Prostate gland (tissue), 2 donors: ENCODE data around the gene CCDC70.

ENCODE experiments used
- POLR2A ChIP-seq: fragments of 450-650 bp; IDR thresholded peaks from one replicate; pipeline ENCODE4 v1.6.1; 2016; ENCODE audit warnings: antibody characterized with exemption, mild to moderate bottlenecking
- TF ChIP-seq, protein P1 (sequence below), 4 experiments: fragments of 200-600 bp in 2 of 4; fragments of 450-650 bp in 2 of 4; sonication (generic) in 2 of 4; IDR thresholded peaks; 1 replicate in 3 of 4; 2 replicates in 1 of 4; pipeline ENCODE4 v1.5.1; 2016 to 2019; ENCODE audit warnings: antibody characterized with exemption in 4 of 4, mild to moderate bottlenecking in 2 of 4, moderate library complexity in 2 of 4

DNA sequence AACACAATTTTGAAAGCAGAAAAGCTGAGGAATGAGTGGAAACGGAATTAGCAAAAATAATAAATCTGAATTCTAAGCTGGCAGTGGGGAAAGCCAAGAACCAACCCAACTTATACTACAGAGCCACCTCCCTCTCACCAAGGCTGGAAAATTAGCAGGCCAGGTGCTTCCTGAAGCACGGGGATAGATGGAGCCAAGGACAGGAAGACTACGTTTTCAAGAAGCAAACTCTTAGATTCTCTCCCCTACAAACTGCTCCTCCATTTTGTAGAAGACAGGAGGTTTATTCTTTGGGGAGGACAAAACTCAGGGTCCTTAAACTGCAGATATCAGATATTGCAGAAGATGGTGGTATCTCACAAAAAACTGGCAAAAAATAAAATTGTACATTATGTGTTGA is 8.8 kb downstream of the CCDC70 start:
- TF ChIP-seq POLR2A, result no peak
- TF ChIP-seq, protein P1, sequence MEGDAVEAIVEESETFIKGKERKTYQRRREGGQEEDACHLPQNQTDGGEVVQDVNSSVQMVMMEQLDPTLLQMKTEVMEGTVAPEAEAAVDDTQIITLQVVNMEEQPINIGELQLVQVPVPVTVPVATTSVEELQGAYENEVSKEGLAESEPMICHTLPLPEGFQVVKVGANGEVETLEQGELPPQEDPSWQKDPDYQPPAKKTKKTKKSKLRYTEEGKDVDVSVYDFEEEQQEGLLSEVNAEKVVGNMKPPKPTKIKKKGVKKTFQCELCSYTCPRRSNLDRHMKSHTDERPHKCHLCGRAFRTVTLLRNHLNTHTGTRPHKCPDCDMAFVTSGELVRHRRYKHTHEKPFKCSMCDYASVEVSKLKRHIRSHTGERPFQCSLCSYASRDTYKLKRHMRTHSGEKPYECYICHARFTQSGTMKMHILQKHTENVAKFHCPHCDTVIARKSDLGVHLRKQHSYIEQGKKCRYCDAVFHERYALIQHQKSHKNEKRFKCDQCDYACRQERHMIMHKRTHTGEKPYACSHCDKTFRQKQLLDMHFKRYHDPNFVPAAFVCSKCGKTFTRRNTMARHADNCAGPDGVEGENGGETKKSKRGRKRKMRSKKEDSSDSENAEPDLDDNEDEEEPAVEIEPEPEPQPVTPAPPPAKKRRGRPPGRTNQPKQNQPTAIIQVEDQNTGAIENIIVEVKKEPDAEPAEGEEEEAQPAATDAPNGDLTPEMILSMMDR (IDR thresholded peaks at IDR 0.05), result no peak
